Activated T-helper 2 cell treated with anti-CD3 and anti-CD28 coated beads, Interferon-gamma antibody, Interleukin-2, Interleukin-4, amounts not matched to agents 10 μg/mL and 5 μg/mL and 100 μg/mL, durations not matched to agents 14 hours and 24 hours and 36 hours (primary cell): ENCODE measurements around the gene TBX19. TPM values are rescaled to one million over a fixed set of nuclear protein-coding genes. Genes with fewer than 3 reads are reported as not detected.

Source experiments
- DNase-seq: peaks from one replicate; pipeline ENCODE4 v3.0.0; 2021; ENCODE audit warnings: low spot score
- H3K27ac Mint-ChIP-seq: one replicate; pipeline ENCODE4 v1.8.0; 2021; ENCODE audit warnings: mixed read lengths
- H3K27me3 Mint-ChIP-seq: one replicate; pipeline ENCODE4 v1.8.0; 2021; ENCODE audit warnings: low read depth, mixed read lengths
- H3K36me3 Mint-ChIP-seq: one replicate; pipeline ENCODE4 v1.8.0; 2021; ENCODE audit warnings: low read depth, mixed read lengths
- H3K4me1 Mint-ChIP-seq: one replicate; pipeline ENCODE4 v1.8.0; 2021; ENCODE audit warnings: low read depth, mixed read lengths
- H3K4me3 Mint-ChIP-seq: one replicate; pipeline ENCODE4 v1.8.0; 2021; ENCODE audit warnings: low read depth, mild to moderate bottlenecking, moderate library complexity, mixed read lengths
- H3K9me3 Mint-ChIP-seq: one replicate; pipeline ENCODE4 v1.8.0; 2021; ENCODE audit warnings: mixed read lengths
- intact Hi-C: fragments of 100-400 bp; cut with micrococcal nuclease; formaldehyde crosslinking; loops from one replicate; pipeline ENCODE4 v1.15.1; 2023
- total RNA-seq: library from RNA; stranded (reverse); gene quantifications from 2 replicates; pipeline ENCODE4 v1.2.3, GENCODE V29; 2022

The TBX19 gene
- total RNA-seq, 1 donor from 2014 or later = 6.5 TPM

DNA sequence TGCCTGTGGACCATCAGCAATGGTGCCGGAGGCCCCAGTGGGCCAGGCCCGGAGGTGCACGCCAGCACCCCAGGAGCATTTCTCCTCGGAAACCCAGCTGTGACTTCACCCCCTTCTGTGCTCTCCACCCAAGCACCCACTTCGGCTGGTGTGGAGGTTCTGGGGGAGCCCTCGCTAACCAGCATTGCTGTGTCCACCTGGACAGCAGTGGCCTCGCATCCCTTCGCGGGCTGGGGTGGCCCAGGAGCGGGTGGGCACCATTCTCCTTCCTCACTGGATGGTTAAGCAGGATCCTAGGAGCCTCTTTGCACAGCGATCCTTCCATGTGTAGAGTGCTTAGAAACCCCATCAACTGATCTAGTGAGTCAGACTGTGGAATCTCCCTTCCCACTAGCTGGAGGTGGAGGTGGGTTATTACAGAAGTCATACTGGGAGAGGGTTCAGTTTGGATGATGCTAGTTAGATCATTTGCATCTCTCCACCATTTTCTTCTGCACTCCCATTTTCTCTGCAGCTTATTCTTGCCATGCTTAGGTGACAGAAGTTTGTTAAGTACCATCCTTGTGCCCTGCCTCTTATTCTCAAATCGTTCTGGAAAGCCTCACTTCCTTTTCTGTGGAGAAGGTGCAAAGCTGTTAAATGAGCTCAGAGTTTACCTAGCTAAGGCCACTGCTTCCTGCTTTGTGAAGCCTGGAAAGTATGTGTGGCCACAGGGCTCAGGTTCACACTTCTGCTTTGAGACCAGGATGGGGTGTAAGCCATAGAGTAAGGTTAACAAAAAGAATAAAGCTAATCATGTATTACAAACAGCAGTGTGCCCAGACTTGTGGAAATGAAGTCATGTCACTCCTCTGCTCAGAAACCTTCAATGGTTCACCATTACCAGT is 32.3 kb downstream of the TBX19 start:
- H3K4me1 Mint-ChIP-seq = peaks cover 29% of the 10 kb centered on the region
- H3K9me3 Mint-ChIP-seq = no peaks in the 10 kb centered on the region
- no peaks in the 10 kb centered on the region for H3K27me3 Mint-ChIP-seq
- intact Hi-C loops = no loop called here
- DNase-seq = no peak
- H3K27ac Mint-ChIP-seq = peak overlapping the region; percentile 29
- H3K4me3 Mint-ChIP-seq = no peak overlapping the region
- H3K36me3 Mint-ChIP-seq = peaks cover 34% of the 10 kb centered on the region

DNA sequence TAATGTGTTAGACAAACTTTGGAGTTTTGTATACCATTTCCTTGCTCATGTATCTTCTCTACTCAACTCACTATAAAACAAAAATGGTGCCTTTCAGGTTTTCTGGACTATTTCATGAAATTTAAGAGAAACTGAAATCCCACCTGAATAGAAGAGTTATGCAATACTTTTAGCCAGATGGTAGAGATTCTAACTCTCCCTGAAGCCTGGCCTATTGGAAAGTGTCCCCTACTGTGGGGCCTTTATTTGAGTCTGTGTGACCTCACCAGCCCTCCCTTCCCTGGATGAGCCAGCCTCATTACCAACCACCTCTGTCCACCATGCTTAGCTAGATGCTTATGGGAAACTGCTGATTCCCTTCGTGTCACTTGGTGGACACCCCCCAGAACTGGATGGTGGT is 35.5 kb downstream of the TBX19 start:
- H3K4me1 Mint-ChIP-seq = peaks cover 49% of the 10 kb centered on the region
- H3K4me3 Mint-ChIP-seq = no peak overlapping the region
- H3K27me3 Mint-ChIP-seq = no peaks in the 10 kb centered on the region
- no peaks in the 10 kb centered on the region for H3K9me3 Mint-ChIP-seq
- no peak overlapping the region for H3K27ac Mint-ChIP-seq
- DNase-seq = no peak
- H3K36me3 Mint-ChIP-seq = peaks cover 33% of the 10 kb centered on the region
- intact Hi-C loops = no loop called here

DNA sequence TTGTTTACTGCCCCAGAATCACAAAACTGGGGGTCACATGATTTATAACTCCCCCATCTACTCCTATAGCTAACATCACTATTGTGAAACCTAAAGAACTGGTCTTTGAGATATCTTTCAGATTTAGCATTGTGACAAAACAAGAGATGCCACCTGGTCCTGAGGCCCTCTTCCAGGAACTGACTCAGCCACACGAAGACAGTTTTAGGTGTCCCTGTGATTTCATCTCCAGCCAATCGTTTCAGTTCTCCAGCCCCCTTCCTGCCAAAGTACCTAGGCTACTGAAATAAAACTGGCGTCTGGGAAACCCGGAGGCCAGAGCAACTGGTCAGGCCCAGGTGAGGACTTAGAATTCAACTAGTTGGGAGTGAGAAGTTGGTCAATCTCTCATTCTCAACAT is 36.6 kb downstream of the TBX19 start:
- intact Hi-C loops = no loop called here
- Mint-ChIP-seq H3K36me3 (peaks cover 29% of the 10 kb centered on the region), H3K27ac (no peak overlapping the region), H3K4me1 (peaks cover 56% of the 10 kb centered on the region), H3K4me3 (no peak overlapping the region), H3K27me3 (no peaks in the 10 kb centered on the region), H3K9me3 (no peaks in the 10 kb centered on the region)
- DNase-seq = no peak

DNA sequence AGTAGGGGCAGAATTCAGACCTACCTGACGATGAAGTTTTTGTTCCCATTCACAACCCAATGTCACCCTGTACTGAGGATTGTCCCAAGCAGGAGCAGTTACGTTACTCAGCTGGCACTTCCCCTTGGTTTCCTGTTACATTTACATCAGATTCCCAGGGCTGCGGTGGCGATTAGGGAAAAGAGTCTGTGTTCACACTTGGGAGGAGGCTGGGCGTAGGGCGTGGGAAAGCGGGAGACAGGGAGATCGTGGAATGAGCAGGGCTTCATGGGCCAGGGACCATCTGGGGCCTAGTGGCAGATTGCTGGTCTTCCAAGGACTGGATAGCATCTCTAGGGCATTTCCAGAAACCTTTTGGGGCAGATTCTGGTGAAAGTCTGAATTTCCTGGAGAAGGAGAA is 39.0 kb downstream of the TBX19 start:
- intact Hi-C loops = loop anchor here (2.0 to 10.0 kb wide), 3 partner anchors 83 to 385 kb away; partner anchors contain the start of genes DCAF6, MPC2 and TIPRL
- Mint-ChIP-seq H3K27ac (no peak overlapping the region), H3K4me1 (peaks cover 46% of the 10 kb centered on the region), H3K27me3 (no peaks in the 10 kb centered on the region), H3K9me3 (peaks cover 1% of the 10 kb centered on the region), H3K4me3 (no peak overlapping the region), H3K36me3 (peaks cover 35% of the 10 kb centered on the region)
- no peak for DNase-seq

DNA sequence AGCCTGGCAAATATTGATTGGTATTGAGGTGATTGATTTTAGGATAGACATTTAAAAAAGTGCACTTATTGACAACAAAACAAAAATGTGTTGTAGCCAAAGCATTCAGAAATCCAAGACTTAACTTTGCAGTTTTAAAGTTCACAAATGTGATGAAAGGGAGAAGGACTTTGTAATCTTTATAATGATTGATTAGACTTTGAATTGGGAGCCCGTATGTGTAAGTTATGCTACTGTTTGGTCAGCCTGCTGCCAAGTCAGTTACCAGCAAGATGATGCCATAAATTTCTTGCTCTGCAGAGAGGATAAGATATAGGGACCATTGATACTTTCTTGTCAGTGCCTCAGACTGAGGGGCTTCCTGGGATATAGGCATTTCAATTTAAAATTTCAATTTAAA is 39.5 kb downstream of the TBX19 start:
- Mint-ChIP-seq H3K9me3 (peaks cover 4% of the 10 kb centered on the region), H3K27me3 (no peaks in the 10 kb centered on the region), H3K4me1 (peaks cover 50% of the 10 kb centered on the region), H3K36me3 (peaks cover 40% of the 10 kb centered on the region), H3K27ac (no peak overlapping the region), H3K4me3 (no peak overlapping the region)
- intact Hi-C loops = loop anchor here (2.0 to 10.0 kb wide), 3 partner anchors 83 to 385 kb away; partner anchors contain the start of genes DCAF6, MPC2 and TIPRL
- DNase-seq = no peak

DNA sequence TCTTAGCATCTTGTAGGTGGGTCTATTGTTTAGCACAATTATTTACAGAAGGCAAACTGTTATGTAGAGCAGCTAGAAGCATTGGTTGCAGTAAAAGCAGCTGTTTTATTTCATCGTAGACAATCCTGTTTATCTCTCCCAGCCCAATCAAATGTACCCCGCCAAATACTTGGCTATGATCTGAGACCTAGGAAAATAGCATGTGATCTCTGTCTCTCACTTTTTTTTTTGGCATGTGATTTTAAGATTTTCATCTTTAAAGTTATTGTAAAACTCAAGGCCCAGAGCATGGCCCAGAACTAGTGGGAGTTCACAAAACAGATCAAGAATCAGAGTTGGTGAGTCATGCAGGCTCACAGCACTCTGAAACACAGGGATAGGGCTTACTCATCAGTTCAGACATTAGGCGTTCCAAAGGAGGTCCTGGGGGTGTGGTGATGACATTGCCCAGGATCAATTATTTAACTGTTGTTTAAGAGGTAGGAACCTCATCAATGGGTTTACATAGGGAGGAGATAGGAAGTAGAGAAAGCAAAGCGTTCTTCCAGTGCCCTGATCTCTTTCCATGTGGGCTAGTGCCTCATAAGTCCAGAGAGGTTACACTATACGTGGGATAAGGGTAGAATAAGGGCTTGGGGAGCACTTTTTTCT is 40.2 kb downstream of the TBX19 start:
- Mint-ChIP-seq H3K27ac (peak overlapping the region; percentile 65), H3K36me3 (peaks cover 47% of the 10 kb centered on the region), H3K4me1 (peaks cover 52% of the 10 kb centered on the region), H3K9me3 (peaks cover 4% of the 10 kb centered on the region), H3K4me3 (no peak overlapping the region), H3K27me3 (no peaks in the 10 kb centered on the region)
- no peak for DNase-seq
- intact Hi-C loops = loop anchor here (2.0 to 10.0 kb wide), 3 partner anchors 84 to 386 kb away; partner anchors contain the start of genes DCAF6, MPC2 and TIPRL

DNA sequence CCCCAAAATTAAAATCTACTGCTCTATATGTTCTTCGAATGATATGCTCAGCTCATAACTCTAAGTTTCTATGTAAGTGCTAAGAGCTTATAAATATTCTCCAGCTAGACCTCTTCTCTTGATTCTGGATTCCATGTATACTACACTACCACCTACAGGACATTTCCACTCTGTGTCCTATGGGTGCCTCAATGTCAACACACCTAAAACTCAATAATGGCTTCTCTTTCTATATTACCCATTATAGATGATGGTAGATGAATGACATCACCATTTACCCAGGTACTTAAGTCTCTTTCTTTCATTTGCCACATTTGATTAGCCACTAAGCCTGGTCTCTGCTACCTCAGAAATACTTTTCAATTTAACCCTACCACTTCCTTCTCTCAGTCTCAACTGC is 41.3 kb downstream of the TBX19 start:
- H3K27ac Mint-ChIP-seq = peak overlapping the region; percentile 8
- H3K4me3 Mint-ChIP-seq = no peak overlapping the region
- H3K9me3 Mint-ChIP-seq = peaks cover 4% of the 10 kb centered on the region
- DNase-seq = no peak
- H3K36me3 Mint-ChIP-seq = peaks cover 41% of the 10 kb centered on the region
- intact Hi-C loops = loop anchor here (1.0 to 10.0 kb wide), 4 partner anchors 85 to 387 kb away; partner anchors contain the start of genes DCAF6, MPC2 and TIPRL
- H3K27me3 Mint-ChIP-seq = no peaks in the 10 kb centered on the region
- H3K4me1 Mint-ChIP-seq = peaks cover 47% of the 10 kb centered on the region

DNA sequence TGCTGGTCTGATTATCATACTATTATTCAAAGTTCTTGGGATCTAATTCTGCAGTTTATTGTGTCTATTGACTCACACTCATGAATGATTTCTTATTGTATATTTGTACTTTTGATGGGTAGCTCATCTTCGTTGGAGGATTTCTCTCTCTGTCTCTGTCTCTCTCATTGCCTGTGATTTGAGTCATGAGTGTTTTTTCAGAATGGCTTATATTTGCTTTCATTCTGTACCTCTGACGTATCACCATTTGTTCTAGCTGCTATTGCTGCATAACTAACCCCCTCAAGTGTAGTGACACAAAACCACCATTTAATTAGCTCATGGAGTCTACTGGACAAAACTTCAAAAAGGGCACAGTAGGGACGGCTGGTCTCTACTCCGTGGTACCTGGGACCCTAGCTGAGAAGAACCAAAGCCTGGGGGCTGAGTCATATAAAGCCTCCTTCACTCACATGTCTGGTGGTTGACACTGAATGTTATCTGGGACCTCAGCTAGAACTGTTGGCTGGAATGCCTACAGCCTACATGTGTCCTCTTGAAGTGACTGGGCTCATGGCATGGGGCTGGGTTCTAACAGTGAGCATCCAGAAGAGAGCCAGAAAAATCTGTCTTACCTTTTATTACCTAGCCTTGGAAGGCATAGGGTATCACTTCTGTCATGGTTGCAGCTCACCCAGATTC is 44.2 kb downstream of the TBX19 start:
- H3K36me3 Mint-ChIP-seq = peaks cover 28% of the 10 kb centered on the region

DNA sequence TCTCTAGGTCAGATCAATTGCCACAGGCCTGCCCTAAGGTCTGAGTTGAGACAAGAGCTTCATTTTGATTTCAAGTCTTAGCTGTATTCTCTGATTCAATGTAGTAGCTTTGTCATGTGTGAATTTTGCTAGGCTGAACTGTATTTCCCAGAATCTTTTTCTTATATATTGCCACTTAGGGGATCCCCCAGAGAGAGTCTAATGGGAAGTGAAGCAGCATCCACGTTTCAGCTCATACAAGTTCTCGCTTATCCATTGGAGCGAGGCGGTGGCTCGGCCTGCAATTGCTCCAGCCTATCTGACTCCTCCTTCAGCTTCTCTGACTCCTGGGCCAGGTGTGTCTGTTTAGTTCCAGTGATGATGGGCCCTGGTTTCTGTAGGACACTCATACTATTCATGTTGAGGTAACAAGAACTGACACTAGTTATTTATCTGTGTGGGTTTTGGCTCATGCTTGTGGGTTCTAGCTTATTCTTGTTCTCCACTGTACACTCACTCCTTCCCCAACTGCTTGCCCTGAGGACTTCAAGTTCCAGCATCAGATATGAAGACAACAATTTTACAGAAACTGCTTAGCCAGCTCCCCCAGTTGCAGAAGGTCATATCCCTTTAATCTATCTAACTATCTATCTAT is 48.2 kb downstream of the TBX19 start:
- intact Hi-C loops = loop anchor here (10.0 kb wide), 1 partner anchor 394 kb away; the partner anchor contains the start of genes DCAF6 and MPC2
- H3K4me3 Mint-ChIP-seq = no peak overlapping the region
- peaks cover 13% of the 10 kb centered on the region for H3K4me1 Mint-ChIP-seq
- H3K9me3 Mint-ChIP-seq = peaks cover 4% of the 10 kb centered on the region
- H3K36me3 Mint-ChIP-seq = peaks cover 22% of the 10 kb centered on the region
- no peak overlapping the region for H3K27ac Mint-ChIP-seq
- H3K27me3 Mint-ChIP-seq = no peaks in the 10 kb centered on the region
- DNase-seq = no peak

More for the DNA sequence above, 44.2 kb downstream of the TBX19 start:
- no peaks in the 10 kb centered on the region for H3K27me3 Mint-ChIP-seq
- H3K4me3 Mint-ChIP-seq = no peak overlapping the region
- H3K4me1 Mint-ChIP-seq = peaks cover 29% of the 10 kb centered on the region
- H3K27ac Mint-ChIP-seq = no peak overlapping the region
- intact Hi-C loops = loop anchor here (5.0 to 10.0 kb wide), 2 partner anchors 148 to 390 kb away; partner anchors contain the start of genes DCAF6, MPC2 and TIPRL
- H3K9me3 Mint-ChIP-seq = peaks cover 4% of the 10 kb centered on the region
- DNase-seq = no peak

DNA sequence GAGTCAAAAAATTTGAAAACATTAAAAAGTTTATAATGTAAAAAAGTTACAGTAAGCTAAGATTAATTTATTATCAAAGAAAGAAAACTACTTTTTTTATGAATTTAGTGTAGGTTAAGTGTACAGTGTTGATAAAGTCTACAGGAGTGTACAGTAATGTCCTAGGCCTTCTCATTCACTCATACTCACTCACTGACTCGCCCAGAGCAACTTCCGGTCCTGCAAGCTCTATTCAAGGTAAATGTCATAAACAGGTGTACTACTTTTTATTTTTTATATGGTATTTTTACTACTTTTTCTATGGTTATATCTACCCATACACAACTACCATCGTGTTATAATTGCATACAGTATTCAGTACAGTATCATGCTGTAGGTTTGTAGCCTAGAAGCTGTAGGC is 49.6 kb downstream of the TBX19 start:
- Mint-ChIP-seq H3K4me1 (peaks cover 6% of the 10 kb centered on the region), H3K27me3 (peaks cover 1% of the 10 kb centered on the region), H3K27ac (no peak overlapping the region), H3K4me3 (no peak overlapping the region), H3K36me3 (peaks cover 10% of the 10 kb centered on the region), H3K9me3 (no peaks in the 10 kb centered on the region)
- no peak for DNase-seq
- intact Hi-C loops = no loop called here

DNA sequence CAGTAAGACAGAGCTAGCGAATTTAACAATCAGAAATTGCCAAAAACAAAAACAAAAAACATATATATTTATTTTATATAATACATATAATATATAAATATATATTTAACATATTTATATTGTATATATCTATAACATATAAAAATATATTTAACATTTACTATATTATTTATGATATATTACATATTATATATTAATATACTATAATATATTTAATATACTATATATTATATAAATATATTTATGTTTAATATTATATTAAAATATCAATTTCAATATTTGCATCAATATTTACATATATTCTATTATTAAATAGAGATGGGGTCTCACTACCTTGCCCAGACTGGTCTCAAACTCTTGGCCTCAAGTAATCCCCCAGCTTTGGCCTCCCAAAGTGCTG is 50.9 kb downstream of the TBX19 start:
- no peak overlapping the region for H3K4me3 Mint-ChIP-seq

More for the DNA sequence above, 50.9 kb downstream of the TBX19 start:
- intact Hi-C loops = no loop called here
- no peak for DNase-seq
- peaks cover 1% of the 10 kb centered on the region for H3K27me3 Mint-ChIP-seq
- no peaks in the 10 kb centered on the region for H3K9me3 Mint-ChIP-seq
- H3K4me1 Mint-ChIP-seq = peaks cover 9% of the 10 kb centered on the region
- H3K36me3 Mint-ChIP-seq = peaks cover 7% of the 10 kb centered on the region
- no peak overlapping the region for H3K27ac Mint-ChIP-seq
